Activated naive CD4-positive, alpha-beta T cell treated with anti-CD3 and anti-CD28 coated beads, Interleukin-2, amount 50 U/mL, for 72 hours (primary cell): ENCODE results near the gene PLA1A. TPM values are rescaled to one million over a fixed set of nuclear protein-coding genes. Genes with fewer than 3 reads are reported as not detected.

Source experiments
- total RNA-seq, 2 donors: library from RNA; stranded (reverse); gene quantifications; one replicate each; pipeline ENCODE4 v1.2.3, GENCODE V29; 2022

Gene PLA1A
- total RNA-seq, 2 donors from 2014 or later: 0.52 TPM; not detected in 1

Other genes with a start within 250 kb of the PLA1A start
- gene TMEM39A, start 134.3 kb upstream of the PLA1A start, total RNA-seq: 10 to 100 TPM; 42.8 to 56.9 TPM
- 10 to 100 TPM in 1 of 2 donors, 1 to 10 TPM in 1; 8.3 to 16.9 TPM for gene POGLUT1, start 128.9 kb upstream of the PLA1A start, total RNA-seq
- gene TIMMDC1, start 99.3 kb upstream of the PLA1A start, total RNA-seq: 10 to 100 TPM; 54.9 to 79.2 TPM
- gene CD80, start 38.3 kb upstream of the PLA1A start, total RNA-seq: 1 to 10 TPM in 1 of 2 donors, under 1 TPM in 1; 0.80 to 1.2 TPM
- 1 to 10 TPM; 3.4 to 5.1 TPM for gene ADPRH, start 18.4 kb upstream of the PLA1A start, total RNA-seq
- 1 to 10 TPM in 1 of 2 donors, under 1 TPM in 1; 0.73 to 1.9 TPM for gene POPDC2, start 62.7 kb downstream of the PLA1A start, total RNA-seq
- gene COX17, start 79.5 kb downstream of the PLA1A start, total RNA-seq: 10 to 100 TPM; 76.2 to 78.2 TPM
- gene CFAP91, start 105.1 kb downstream of the PLA1A start, total RNA-seq: under 1 TPM; 0.25 to 0.68 TPM
- gene NR1I2, start 184.2 kb downstream of the PLA1A start, total RNA-seq: under 1 TPM; 0.60 to 0.82 TPM